Measurements from ENCODE around the gene KATNAL2.

- no peak for TF ChIP-seq EZH2 (IDR thresholded peaks at IDR 0.05)
- TF ChIP-seq POLR2AphosphoS5 (IDR thresholded peaks at IDR 0.05; ENCODE audit: borderline replicate concordance, low read depth, low read length), result no peak
- TF ChIP-seq FOXP2 (optimal IDR thresholded peaks at IDR 0.05; ENCODE audit: control extremely low read depth, extremely low read length, insufficient read depth), result no peak
These were observed 223.9 kb downstream of the KATNAL2 start for GRCh38 chr18:47141289-47141688.
